ENCODE results near the gene RNASET2. TPM values are rescaled to one million over a fixed set of nuclear protein-coding genes. Genes with fewer than 3 reads are reported as not detected.
"Not testable (repeated sequence)": the region's sequence is repeated elsewhere in the genome, so short reads cannot be mapped to it uniquely, and the experiment has no call there.

RNASET2 gene
- total RNA-seq, 1 donor from 2014 or later = 20.9 TPM

DNA sequence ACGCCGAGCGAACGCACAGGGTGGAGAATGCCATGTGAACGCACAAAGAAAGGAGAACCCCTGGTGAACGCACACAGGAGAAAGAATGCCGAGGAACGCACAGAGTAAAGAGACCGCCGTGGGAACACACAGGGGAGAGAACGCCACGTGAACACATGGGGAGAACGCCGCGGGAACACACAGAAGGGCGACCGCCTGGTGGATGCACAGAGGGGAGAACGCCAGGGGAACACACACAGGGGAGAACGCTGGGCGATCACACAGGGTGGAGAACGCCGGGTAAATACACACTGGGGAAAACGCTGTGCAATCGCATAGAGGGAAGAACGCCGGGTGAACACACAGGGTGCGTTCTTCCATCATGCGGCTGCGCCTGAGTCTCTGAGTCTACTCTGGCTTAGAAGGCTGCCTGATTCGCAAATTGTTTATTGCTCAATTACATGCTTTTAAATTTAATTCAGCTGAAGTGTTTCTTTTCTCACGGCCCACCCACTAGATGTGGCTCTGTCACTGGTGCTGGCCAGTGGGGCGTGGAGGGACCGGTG lies 54.1 kb downstream of the RNASET2 start:
- DNase-seq = no peak

DNA sequence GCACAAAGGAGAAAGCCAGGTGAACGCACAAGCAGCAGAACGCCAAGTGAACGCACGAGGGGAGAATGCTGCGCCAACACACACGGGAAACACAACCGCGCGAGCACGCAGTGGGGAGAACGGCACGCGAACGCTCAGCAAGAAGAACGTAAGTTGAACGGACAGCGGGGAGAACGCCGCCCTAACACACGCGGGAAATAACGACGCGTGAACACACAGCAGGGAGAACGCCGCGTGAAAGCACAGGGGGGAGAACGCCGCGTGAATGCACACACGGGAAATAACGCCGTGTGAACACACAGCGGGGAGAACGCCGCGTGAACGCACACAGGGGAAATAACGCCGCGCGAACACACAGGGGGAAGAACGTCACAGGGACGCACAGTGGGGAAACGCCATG lies 54.7 kb downstream of the RNASET2 start:
- no peak for DNase-seq

DNA sequence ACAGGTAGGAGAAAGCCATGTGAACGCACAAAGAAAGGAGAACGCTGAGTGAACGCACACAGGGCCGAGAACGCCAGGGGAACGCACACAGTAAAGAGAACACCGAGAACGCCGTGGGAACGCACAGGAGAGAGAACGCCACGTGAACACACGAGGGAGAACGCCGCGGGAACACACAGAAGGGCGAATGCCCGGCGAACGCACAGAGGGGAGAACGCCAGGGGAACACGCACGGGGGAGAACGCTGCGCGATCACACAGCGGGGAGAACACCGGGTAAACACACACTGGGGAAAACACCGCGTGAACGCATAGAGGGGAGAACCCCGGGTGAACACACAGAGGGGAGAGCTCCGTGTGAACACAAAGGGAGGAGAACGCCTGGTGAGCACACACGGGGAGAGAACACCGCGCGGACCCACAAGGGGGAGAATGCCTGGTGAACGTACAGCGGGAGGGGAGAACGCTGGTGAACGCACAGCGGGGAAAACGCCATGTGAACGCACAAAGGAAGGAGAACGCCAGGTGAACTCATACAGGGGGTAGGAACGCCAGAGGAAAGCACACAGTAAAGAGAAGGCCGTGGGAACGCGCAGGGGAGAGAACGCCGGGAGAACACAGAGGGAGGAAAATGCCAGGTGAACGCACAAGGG lies 55.3 kb downstream of the RNASET2 start:
- no peak for DNase-seq

- DNase-seq = no peak
Observed at GRCh38 chr6:166900130-166900708, 56.1 kb downstream of the RNASET2 start.

DNA sequence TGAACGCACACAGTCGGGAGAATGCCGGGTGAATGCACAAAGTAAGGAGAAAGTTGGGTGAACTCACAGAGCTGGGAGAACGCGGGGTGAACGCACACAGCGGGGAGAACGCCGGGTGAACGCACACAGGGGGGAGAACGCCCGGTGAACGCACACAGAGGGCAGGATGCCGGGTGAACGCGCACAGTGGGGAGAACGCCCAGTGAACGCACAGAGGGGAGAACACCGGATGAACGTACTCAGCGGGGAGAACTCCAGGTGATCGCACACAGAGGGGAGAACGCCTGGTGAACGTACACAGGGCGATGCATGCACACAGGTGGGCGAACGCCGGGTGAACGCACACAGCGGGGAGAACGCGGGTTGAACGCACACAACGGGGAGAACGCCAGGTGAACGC lies 57.4 kb downstream of the RNASET2 start:
- DNase-seq = no peak

- DNase-seq = not testable (repeated sequence)
Observed at GRCh38 chr6:166894614-166895013, 61.7 kb downstream of the RNASET2 start.

- not testable (repeated sequence) for DNase-seq
Observed at GRCh38 chr6:166892472-166892871, 63.9 kb downstream of the RNASET2 start.

- DNase-seq = not testable (repeated sequence)
Observed at GRCh38 chr6:166886773-166887172, 69.6 kb downstream of the RNASET2 start.

DNA sequence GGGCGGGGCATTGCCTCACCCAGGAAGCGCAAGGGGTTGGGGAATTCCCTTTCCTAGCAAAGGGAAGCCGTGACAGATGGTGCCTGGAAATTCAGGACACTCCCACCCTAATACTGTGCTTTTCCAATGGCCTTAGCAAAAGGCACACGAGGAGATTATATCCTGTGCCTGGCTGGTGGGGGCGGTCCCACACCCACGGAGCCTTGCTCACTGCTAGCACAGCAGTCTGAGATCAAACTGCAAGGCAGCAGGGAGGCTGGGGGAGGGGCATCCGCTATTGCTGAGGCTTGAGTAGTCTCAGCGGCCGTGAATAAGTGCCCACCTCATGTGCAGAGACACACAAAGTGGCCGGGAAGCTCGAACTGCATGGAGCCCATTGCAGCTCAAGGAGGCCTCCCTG lies 71.4 kb downstream of the RNASET2 start:
- DNase-seq = not testable (repeated sequence)

DNA sequence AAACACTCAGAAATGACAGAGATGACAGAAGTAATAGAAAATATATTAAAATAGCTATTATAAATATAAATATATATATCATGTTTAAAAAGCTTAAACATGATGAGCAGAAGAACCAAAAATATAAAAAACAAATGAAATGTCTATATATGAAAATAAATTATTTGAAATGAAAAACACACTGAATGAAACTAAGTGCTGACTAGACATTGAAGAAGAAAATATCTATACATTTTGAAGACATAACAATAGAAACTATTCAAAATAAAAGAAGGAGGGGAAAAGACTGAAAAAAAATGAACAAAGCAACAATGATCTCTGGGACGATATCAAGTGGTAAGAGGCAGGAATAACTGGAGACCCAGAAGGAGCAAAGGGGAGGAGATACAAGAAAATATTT lies 76.8 kb downstream of the RNASET2 start:
- no peak for DNase-seq

Small RNA genes within 50 kb of the gene (small RNA-seq; reads per million reads assigned to genes)
- 0.26 reads per million for gene MIR3939

Other genes with a start within 250 kb of the RNASET2 start
- gene CEP43, start 42.8 kb upstream of the RNASET2 start, total RNA-seq = 32.3 TPM
- gene CCR6, start 166.5 kb upstream of the RNASET2 start, total RNA-seq = not detected
- not detected for gene GPR31, start 201.4 kb upstream of the RNASET2 start, total RNA-seq

Data from occipital lobe (tissue), 3 donors.